ENCODE results near the gene DAG1. TPM values are rescaled to one million over a fixed set of nuclear protein-coding genes. Genes with fewer than 3 reads are reported as not detected.

The DAG1 gene
- total RNA-seq, 1 donor from 2014 or later = 165 TPM

DNA sequence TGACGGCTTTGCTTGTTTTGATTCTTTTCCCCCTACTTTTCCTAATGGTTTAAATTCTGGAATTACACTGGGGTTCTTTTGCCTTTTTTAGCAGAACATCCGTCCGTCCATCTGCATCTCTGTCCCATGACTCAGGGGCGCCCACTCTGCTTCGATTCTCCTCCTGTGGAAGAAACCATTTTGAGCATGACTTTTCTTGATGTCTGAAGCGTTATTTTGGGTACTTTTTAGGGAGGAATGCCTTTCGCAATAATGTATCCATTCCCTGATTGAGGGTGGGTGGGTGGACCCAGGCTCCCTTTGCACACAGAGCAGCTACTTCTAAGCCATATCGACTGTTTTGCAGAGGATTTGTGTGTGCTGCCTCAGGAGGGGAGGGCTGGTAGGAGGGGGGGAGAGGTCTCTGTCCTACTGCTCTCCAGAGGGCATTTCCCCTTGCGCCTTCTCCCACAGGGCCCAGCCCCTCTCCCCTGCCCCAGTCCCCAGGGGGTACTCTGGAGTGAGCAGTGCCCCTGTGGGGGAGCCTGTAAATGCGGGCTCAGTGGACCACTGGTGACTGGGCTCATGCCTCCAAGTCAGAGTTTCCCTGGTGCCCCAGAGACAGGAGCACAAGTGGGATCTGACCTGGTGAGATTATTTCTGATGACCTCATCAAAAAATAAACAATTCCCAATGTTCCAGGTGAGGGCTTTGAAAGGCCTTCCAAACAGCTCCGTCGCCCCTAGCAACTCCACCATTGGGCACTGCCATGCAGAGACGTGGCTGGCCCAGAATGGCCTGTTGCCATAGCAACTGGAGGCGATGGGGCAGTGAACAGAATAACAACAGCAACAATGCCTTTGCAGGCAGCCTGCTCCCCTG lies 64.7 kb downstream of the DAG1 start:
- DNase-seq (ENCODE audit: low spot score) (no peak), ATAC-seq (no peak)
- intact Hi-C loops (cut with DNase I) = loop anchor here (10.0 kb wide), 1 partner anchor 60 kb away; the partner anchor contains the start of gene DAG1

DNA sequence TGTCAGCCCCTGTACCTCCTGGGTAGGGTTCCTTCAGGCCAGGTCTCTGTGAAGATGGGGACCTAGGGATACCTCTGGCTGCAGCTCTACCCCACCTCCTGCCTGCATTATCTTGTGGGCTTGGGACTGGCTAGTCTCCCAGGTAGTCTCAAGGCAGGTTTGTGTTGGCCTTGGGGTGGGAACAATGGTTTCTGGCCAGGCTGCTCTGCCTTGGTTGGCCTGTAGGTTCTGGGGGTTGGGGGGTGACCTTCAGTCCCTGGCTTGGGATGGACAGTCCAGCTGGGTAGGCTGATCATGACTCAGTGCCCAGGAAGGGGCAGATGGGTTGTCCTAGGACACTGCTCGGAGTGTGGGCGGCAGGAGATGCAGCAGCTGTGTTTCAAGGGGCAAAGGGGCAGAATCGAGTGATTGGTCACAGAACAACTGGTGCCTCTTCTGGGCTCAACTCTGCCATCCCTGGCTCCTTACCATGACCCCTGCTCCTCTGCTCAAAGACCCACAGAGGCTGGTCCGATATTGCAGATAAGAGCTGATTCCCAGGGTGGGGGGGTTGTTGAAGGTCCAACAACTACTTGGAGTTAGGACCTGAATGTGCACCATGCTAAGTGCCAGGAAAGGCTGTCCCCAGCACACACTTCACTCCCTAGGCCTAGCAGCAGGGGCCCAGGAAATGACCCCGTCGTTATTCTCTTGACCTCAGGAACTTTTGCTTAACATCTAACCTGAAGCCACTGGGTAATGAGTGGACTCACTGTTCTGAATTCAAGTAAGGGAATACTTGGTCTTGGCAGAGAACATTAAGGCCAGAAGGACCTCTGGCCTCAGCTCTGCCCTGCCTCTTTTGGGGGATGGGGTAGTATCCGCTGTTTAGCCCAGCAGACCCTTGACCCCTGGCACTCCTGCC lies 66.2 kb downstream of the DAG1 start:
- DNase-seq (ENCODE audit: low spot score) = no peak
- ATAC-seq = no peak
- intact Hi-C loops (cut with DNase I) = loop anchor here (10.0 kb wide), 1 partner anchor 61 kb away; the partner anchor contains the start of gene DAG1

DNA sequence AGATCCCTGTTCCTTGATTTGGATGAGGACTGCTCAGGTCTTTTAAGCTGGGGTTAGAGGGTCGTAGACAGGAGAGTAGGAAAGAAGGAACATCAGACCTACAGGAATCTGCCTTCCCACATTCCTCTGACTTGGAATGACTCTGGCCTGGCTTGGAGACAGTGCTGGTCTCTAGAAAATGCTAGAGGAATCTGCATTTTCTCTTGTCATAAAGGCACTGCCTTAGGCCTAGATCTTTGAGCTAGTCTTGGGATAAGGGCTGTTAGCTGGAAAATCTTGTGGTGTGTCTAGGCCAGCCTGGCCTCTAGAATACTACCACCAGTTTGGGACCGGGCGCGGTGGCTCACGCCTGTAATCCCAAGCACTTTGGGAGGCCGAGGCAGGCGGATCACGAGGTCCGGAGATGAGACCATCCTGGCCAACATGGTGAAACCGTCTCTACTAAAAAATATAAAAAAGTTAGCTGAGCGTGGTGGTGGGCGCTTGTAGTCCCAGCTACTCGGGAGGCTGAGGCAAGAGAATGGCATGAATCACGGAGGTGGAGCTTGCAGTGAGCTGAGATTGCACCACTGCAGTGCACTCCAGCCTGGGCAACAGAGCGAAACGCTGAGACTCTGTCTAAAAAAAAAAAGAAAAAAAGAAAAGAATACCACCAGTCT lies 66.9 kb downstream of the DAG1 start:
- intact Hi-C loops (cut with DNase I) = loop anchor here (10.0 kb wide), 1 partner anchor 62 kb away; the partner anchor contains the start of gene DAG1
- no peak for ATAC-seq
- no peak for DNase-seq (ENCODE audit: low spot score)

DNA sequence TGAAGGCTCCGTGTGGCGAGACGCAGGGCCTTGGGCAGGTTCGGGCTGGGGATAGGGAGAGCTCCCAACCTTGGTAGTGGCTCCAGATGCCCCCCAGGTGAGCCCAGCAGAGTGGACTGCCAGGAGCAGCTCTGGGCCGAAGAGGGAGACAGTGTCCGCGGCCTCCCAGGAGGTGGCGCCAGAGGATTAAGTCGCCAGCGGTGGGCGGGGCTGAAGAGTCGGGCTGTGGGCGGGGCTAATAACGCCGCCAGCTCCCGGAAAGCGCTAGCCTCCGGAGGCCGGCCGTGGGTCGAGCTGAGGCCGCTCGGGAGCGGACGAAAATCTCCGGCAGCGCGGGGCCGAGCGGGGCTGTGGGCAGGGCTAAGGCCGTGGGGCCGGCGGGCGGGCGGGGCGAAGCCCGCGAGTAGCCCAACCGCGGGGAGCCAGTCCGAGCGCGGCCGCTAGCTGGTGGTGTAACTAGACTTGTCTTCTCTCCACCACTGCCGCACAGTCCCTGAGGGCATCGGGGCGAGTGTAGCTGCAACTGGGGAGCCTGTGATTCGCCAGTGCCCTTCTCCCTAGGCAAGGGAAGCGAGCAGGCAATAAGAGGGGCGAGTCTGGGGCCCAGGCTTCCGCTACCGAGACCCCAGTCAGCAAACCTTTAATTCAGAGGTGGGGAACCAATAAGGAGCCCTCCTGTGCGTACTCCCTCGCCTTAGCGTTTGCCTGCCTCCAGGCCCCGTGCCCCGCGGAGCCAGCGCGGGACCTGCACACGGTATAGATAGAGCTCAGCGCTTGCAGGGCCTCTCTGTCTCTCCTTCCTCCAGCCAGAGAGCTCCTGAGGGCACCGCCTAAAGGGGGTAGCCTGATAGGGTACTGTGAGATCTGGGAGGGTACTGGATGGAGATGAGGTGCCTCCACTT lies 69.8 kb downstream of the DAG1 start:
- ATAC-seq (peak; percentile 98), DNase-seq (ENCODE audit: low spot score) (peak; percentile 98)
- intact Hi-C loops (cut with DNase I) = loop anchor here (5.0 to 10.0 kb wide), 2 partner anchors 65 to 132 kb away; partner anchors contain the start of genes APEH and DAG1

DNA sequence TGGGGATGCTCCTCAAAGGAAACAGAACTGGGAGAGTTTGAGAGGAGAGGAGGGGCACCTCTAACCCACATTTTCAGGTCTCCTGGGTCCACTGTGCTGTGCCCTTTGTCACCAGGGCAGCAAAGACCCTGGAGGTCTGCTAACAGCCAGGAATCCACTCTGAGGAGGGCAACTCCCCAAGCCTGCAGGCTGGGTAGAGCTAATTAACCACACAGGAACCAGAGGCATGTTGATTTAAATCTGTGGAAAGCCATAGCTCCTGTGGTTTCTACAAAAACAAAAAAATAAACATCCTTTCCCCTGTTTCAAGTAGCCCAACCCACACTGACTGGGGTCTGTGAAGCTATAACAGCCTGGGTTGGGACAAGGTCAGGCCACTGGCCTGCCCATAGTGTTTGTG lies 82.0 kb downstream of the DAG1 start:
- no peak for DNase-seq (ENCODE audit: low spot score)
- intact Hi-C loops (cut with DNase I) = no loop called here

GRCh38 chr3:49553324-49553691 lies 83.2 kb downstream of the DAG1 start:
- peak; percentile 2 for ATAC-seq
- intact Hi-C loops (cut with DNase I) = no loop called here
- no peak for DNase-seq (ENCODE audit: low spot score)

More for the DNA sequence above, 82.0 kb downstream of the DAG1 start:
- ATAC-seq = no peak

GRCh38 chr3:49553692-49554632 lies 83.9 kb downstream of the DAG1 start, which contains the start of gene BSN:
BSN (plus strand) TSS chr3:49554477; CDS start chr3:49554603, 126 bp downstream.
- ATAC-seq (peak; percentile 99), DNase-seq (ENCODE audit: low spot score) (peak; percentile 94)
- intact Hi-C loops (cut with DNase I) = no loop called here

DNA sequence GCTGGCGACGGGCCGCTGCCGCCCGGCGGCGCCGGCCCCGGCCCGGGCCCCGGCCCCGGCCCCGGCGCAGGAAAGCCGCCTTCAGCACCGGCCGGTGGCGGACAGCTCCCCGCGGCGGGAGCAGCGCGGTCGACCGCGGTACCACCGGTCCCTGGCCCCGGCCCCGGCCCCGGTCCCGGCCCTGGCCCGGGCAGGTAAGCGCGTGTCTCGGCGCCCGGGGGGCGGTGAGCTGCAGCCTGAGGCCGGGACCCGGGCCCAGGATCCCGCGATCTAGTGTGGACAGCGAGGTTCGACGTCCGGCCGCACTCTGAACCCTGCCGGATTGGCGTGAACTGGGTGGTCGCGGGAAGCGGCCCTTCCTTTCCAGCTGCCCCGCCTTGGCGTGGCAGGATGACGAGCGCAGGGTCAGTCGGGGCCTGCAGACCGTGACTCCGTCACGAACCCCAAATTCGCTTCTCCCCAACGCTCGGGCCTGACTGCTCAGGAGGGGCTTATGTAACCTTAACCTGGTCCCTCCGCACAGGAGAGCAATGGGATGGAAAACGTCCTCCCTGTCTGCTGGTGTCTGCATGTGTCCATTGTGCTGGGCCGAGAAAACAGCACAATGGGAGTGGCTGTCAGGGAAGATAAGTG lies 84.7 kb downstream of the DAG1 start:
- DNase-seq (ENCODE audit: low spot score) = peak; percentile 75
- ATAC-seq = peak; percentile 53
- intact Hi-C loops (cut with DNase I) = no loop called here

DNA sequence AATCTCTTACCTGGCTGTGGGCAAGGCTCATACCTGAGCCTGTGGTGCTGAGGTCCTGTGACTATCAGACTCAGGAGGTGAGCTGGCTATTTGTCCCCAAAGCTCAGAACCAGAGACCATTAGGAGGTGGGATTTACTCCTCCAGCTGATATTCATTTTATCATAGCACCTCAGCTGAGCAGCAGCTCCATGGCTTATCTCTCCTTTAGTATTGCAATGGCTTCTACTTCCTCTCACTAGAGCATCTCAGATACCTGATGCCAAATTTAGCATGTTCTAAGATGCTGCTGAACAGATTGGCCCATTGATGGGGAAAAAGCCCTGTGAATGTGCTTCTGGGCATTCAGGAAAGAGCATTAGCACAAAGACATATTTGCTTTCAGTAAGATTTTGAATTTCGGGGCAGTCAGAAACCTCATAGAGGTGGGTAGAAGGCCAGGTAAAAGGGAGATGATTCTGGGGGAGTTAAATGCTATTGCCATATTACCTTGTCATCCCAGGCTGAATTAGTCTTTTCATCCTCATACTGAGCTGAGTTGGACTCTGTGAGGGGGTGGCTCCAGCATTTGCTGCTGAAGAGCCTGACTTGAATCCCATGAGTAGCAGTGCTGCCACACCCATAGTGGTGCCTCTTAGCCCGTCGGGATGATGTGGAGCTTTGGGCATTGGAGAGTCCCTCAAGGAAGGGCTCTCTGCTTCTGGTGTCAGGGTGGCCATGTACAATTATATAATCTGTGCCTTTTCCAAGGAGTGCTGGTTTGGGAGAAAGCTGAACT lies 86.6 kb downstream of the DAG1 start:
- no peak for ATAC-seq
- DNase-seq (ENCODE audit: low spot score) = no peak
- intact Hi-C loops (cut with DNase I) = no loop called here

DNA sequence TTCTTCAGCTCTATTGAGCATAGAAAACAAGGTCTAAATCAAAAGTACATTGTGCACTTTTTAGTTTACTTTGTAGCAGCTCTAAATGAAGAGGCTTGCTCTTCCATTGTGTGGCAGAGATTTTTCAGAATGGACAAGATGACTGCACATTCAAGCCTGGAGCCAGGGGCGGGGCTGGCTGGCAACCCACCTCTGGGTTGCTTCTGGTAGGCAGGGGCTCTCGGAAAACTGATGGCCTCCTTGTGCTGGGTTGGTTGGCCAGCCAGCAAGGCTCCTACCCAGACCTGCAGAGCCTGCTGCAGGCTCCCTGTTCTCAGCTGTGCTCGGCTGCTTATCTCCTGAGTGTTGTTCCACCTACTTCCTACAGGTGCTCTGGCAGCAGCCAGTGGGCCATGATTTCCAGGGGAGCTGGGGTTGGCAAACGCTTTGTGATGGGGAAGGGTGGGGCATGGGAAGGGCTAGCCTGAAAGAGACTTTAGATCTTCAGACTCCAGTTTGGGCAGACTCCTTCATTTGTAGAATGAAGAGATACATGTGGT lies 93.0 kb downstream of the DAG1 start:
- intact Hi-C loops (cut with DNase I) = no loop called here
- no peak for ATAC-seq
- DNase-seq (ENCODE audit: low spot score) = no peak

- intact Hi-C loops (cut with DNase I) = no loop called here
- no peak for ATAC-seq
- DNase-seq (ENCODE audit: low spot score) = no peak
Observed at GRCh38 chr3:49563766-49564165, 93.7 kb downstream of the DAG1 start.

DNA sequence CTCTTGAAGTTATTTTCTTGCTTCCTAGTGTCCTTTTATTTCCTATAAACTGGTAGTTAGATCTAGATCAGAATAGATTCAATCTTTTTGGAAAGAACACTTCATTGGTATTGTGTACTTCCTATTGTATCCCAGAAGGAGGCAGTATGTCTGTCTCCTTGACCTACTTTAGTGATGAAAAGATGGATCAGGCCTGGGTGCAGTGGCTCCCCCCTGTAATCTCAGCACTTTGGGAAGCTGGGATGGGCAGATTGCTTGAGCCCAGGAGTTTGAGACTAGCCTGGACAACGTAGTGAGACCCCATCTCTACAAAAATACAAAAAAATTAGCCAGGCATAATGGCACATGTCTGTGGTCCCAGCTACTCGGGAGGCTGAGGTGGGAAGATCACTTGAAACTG lies 96.2 kb downstream of the DAG1 start:
- intact Hi-C loops (cut with DNase I) = loop anchor here (5.0 kb wide), 1 partner anchor 536 kb away; no protein-coding TSS in a partner anchor
- DNase-seq (ENCODE audit: low spot score) (no peak), ATAC-seq (no peak)

DNA sequence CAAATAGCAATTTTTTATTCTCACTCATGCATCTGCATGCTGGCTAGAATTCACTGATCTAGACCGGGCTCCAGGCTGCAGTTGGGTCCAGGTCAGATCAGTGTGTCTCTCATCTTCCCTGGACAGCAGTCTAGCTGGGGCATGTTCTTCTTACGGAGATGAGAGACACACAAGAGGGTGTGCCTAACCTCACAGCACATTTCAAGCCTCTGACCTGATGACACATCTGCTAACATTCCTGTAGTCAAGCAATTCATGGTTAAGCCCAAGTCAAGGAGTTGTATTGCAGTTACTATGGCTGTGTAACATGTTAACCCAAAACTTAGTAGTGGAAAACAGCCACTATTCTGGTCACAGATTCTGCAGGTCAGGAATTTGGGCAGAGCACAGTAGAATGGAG lies 97.3 kb downstream of the DAG1 start:
- ATAC-seq = no peak
- intact Hi-C loops (cut with DNase I) = loop anchor here (5.0 kb wide), 1 partner anchor 535 kb away; no protein-coding TSS in a partner anchor
- no peak for DNase-seq (ENCODE audit: low spot score)

DNA sequence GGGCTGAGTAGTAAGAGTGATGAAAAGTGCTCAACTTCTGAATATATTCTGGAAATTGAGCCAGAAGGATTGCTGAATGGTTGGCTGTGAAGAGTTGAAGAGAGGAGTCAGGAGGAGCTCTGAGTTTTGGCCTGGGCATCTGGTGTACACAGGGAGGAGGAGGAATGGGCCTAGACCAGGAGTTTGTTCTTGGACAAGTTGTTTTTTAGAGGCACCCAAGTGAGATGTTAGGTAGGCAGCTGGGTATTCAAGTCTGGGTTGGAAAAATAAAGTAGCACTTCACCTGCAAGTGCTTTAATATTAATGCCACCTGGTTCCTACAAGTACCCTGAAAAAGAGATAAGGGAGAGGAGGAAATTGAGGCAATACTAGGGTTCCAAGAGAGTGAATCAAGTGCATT lies 98.9 kb downstream of the DAG1 start:
- intact Hi-C loops (cut with DNase I) = loop anchor here (5.0 kb wide), 1 partner anchor 533 kb away; no protein-coding TSS in a partner anchor
- DNase-seq (ENCODE audit: low spot score) (no peak), ATAC-seq (no peak)

GRCh38 chr3:49570028-49570654 lies 100.1 kb downstream of the DAG1 start:
- intact Hi-C loops (cut with DNase I) = no loop called here
- ATAC-seq = no peak
- no peak for DNase-seq (ENCODE audit: low spot score)
